ENCODE data around the gene PTBP1. TPM values are rescaled to one million over a fixed set of nuclear protein-coding genes. Genes with fewer than 3 reads are reported as not detected.

PTBP1 gene
- total and polyA plus RNA-seq, 2 experiments from 2014 or later: 539 to 632 TPM

DNA sequence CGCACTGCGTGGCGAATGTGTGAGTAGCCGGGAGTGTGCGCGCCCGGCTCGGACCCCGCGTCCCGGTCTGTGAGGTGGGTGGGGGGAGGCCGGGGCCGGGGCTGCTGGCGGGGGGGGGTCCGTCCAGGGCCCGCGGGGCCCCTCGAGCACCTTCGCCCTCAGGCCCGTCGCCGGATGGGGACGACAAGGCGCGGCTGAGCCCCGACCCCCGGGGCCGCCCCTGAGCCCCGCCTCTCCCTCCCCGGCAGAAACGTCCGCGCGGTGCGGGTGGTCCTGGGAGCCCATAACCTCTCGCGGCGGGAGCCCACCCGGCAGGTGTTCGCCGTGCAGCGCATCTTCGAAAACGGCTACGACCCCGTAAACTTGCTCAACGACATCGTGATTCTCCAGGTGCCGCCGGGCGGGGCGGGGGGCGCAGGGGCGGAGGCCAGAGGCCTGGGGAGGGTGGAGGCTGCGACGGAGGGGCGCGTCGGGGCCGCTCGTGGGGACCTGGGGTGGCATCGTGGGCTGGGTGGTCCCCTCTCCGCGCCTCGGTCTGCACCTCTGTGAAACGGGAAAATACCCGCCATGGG is 55.8 kb downstream of the PTBP1 start:
- Histone ChIP-seq H3K4me3 (no peak overlapping the region), H3K9me2 (ENCODE audit: insufficient read depth) (no peaks in the 10 kb centered on the region), H3K4me1 (ENCODE audit: insufficient read depth) (no peaks in the 10 kb centered on the region), H4K20me1 (replicated peaks; ENCODE audit: insufficient read depth) (no peaks in the 10 kb centered on the region; the same call in 1 of the 2 replicates), H3K27me3 (ENCODE audit: insufficient read depth) (no peaks in the 10 kb centered on the region), H3F3A (replicated peaks; ENCODE audit: low read depth) (peaks cover 10% of the 10 kb centered on the region; the same call in 1 of the 2 replicates), H2AFZ (no peak overlapping the region), H3K4me2 (no peak overlapping the region), H3K27ac (ENCODE audit: low read depth) (no peak overlapping the region), H3K79me2 (replicated peaks; ENCODE audit: insufficient read depth) (no peaks in the 10 kb centered on the region), H3K36me3 (ENCODE audit: insufficient read depth) (no peaks in the 10 kb centered on the region)
- Mint-ChIP-seq H3K4me1 (no peaks in the 10 kb centered on the region), H3K9me3 (no peaks in the 10 kb centered on the region), H3K27me3 (ENCODE audit: insufficient read depth, low read depth, poor library complexity) (peaks cover 6% of the 10 kb centered on the region), H3K27ac (no peak overlapping the region), H3K36me3 (ENCODE audit: low read depth) (no peaks in the 10 kb centered on the region), H3K4me3 (no peak overlapping the region)
- DNase-seq (ENCODE audit: low spot score) (no peak), ATAC-seq (no peak)
- TF ChIP-seq CTCF (conservative IDR thresholded peaks at IDR 0.05; ENCODE audit: low read depth in 2 of 2) (no peak), ZNF114 (CRISPR knock-in tag; IDR thresholded peaks at IDR 0.05) (no peak), NANOG (IDR thresholded peaks at IDR 0.05; ENCODE audit: borderline replicate concordance) (no peak), JUNB (IDR thresholded peaks at IDR 0.05; ENCODE audit: unreplicated experiment) (no peak), EZH2phosphoT487 (IDR thresholded peaks at IDR 0.05; ENCODE audit: unreplicated experiment) (no peak), STAT1 (IDR thresholded peaks at IDR 0.05; ENCODE audit: unreplicated experiment) (no peak), ZNF331 (CRISPR knock-in tag; IDR thresholded peaks at IDR 0.05; ENCODE audit: low read depth) (no peak), POLR2AphosphoS5 (IDR thresholded peaks at IDR 0.05; ENCODE audit: low read depth) (no peak), CREB1 (CRISPR knock-in tag; IDR thresholded peaks at IDR 0.05; ENCODE audit: low read depth) (no peak), EZH2 (IDR thresholded peaks at IDR 0.05; ENCODE audit: low read depth, unreplicated experiment) (no peak), ZNF462 (CRISPR knock-in tag; IDR thresholded peaks at IDR 0.05) (no peak)
- TF ChIP-seq, protein P1, sequence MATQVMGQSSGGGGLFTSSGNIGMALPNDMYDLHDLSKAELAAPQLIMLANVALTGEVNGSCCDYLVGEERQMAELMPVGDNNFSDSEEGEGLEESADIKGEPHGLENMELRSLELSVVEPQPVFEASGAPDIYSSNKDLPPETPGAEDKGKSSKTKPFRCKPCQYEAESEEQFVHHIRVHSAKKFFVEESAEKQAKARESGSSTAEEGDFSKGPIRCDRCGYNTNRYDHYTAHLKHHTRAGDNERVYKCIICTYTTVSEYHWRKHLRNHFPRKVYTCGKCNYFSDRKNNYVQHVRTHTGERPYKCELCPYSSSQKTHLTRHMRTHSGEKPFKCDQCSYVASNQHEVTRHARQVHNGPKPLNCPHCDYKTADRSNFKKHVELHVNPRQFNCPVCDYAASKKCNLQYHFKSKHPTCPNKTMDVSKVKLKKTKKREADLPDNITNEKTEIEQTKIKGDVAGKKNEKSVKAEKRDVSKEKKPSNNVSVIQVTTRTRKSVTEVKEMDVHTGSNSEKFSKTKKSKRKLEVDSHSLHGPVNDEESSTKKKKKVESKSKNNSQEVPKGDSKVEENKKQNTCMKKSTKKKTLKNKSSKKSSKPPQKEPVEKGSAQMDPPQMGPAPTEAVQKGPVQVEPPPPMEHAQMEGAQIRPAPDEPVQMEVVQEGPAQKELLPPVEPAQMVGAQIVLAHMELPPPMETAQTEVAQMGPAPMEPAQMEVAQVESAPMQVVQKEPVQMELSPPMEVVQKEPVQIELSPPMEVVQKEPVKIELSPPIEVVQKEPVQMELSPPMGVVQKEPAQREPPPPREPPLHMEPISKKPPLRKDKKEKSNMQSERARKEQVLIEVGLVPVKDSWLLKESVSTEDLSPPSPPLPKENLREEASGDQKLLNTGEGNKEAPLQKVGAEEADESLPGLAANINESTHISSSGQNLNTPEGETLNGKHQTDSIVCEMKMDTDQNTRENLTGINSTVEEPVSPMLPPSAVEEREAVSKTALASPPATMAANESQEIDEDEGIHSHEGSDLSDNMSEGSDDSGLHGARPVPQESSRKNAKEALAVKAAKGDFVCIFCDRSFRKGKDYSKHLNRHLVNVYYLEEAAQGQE (IDR thresholded peaks at IDR 0.05; ENCODE audit: unreplicated experiment): no peak
- TF ChIP-seq, protein P2, sequence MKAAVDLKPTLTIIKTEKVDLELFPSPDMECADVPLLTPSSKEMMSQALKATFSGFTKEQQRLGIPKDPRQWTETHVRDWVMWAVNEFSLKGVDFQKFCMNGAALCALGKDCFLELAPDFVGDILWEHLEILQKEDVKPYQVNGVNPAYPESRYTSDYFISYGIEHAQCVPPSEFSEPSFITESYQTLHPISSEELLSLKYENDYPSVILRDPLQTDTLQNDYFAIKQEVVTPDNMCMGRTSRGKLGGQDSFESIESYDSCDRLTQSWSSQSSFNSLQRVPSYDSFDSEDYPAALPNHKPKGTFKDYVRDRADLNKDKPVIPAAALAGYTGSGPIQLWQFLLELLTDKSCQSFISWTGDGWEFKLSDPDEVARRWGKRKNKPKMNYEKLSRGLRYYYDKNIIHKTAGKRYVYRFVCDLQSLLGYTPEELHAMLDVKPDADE (IDR thresholded peaks at IDR 0.05): no peak
